ENCODE data around the gene FSTL4.

DNA sequence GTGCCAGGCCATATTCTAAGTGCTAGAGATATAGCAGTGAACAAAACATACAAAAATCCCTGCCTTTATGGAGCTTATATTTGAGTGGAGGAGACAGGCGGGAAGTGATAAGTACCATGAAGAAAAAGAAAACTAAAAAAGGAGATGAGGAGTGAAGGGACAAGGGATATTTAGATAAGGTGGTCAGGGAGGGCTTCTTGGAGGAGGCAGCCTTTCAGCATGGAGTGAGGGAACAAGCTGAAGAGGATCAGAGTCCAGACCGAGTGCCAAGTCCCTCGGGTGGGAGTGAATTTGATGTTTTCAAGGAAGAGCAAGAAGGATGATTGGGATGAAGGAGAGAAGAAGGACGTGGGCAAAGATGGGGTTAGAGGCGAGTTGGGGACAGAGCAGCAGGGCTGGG is 190.5 kb downstream of the FSTL4 start:
- TF ChIP-seq, protein P1, sequence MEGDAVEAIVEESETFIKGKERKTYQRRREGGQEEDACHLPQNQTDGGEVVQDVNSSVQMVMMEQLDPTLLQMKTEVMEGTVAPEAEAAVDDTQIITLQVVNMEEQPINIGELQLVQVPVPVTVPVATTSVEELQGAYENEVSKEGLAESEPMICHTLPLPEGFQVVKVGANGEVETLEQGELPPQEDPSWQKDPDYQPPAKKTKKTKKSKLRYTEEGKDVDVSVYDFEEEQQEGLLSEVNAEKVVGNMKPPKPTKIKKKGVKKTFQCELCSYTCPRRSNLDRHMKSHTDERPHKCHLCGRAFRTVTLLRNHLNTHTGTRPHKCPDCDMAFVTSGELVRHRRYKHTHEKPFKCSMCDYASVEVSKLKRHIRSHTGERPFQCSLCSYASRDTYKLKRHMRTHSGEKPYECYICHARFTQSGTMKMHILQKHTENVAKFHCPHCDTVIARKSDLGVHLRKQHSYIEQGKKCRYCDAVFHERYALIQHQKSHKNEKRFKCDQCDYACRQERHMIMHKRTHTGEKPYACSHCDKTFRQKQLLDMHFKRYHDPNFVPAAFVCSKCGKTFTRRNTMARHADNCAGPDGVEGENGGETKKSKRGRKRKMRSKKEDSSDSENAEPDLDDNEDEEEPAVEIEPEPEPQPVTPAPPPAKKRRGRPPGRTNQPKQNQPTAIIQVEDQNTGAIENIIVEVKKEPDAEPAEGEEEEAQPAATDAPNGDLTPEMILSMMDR (IDR thresholded peaks at IDR 0.05 in 4 of 5, conservative IDR thresholded peaks at IDR 0.05 in 1 of 5) = no peak
- TF ChIP-seq POLR2A (IDR thresholded peaks at IDR 0.05) = no peak

Measured in gastrocnemius medialis (tissue), 4 donors.